SK-N-MC (cell line): Measurements from ENCODE around the gene EID2B.

Experiments
- EZH2 ChIP-seq: fragments of 200-600 bp; sonication (generic); IDR thresholded peaks from one replicate; pipeline ENCODE4 v1.6.1; 2017; ENCODE audit warnings: antibody characterized with exemption
- POLR2AphosphoS5 ChIP-seq: IDR thresholded peaks from 2 replicates; pipeline ENCODE4 v1.6.1; 2012; ENCODE audit warnings: mild to moderate bottlenecking, low read depth, low read length, borderline replicate concordance

- TF ChIP-seq POLR2AphosphoS5: no peak
- TF ChIP-seq EZH2: no peak
Measured at GRCh38 chr19:39542206-39542605, 9.6 kb upstream of the EID2B start.
